ENCODE data around the gene RRAS. TPM values are rescaled to one million over a fixed set of nuclear protein-coding genes. Genes with fewer than 3 reads are reported as not detected.
"Not testable (repeated sequence)": the region's sequence is repeated elsewhere in the genome, so short reads cannot be mapped to it uniquely, and the experiment has no call there.

The RRAS gene
- total RNA-seq, 1 donor from 2014 or later = 67.7 TPM

GRCh38 chr19:49639401-49640112 is 386 bp downstream of the RRAS start:
- H3K36me3 Mint-ChIP-seq (ENCODE audit: unreplicated experiment) = peaks cover 2% of the 10 kb centered on the region
- TF ChIP-seq CTCF (IDR thresholded peaks at IDR 0.05) = no peak
- H3K4me1 Mint-ChIP-seq (ENCODE audit: unreplicated experiment) = peaks cover 72% of the 10 kb centered on the region
- H3K4me3 Mint-ChIP-seq (ENCODE audit: unreplicated experiment) = peak overlapping the region; percentile 95
- peak overlapping the region; percentile 100 for H3K27ac Mint-ChIP-seq (ENCODE audit: unreplicated experiment)
- no peaks in the 10 kb centered on the region for H3K27me3 Mint-ChIP-seq (ENCODE audit: unreplicated experiment)
- no peak for DNase-seq (ENCODE audit: extremely low spot score, unreplicated experiment)
- H3K9me3 Mint-ChIP-seq (ENCODE audit: unreplicated experiment) = no peaks in the 10 kb centered on the region

- H3K36me3 Mint-ChIP-seq (ENCODE audit: unreplicated experiment) = peaks cover 2% of the 10 kb centered on the region
- peak overlapping the region; percentile 96 for H3K27ac Mint-ChIP-seq (ENCODE audit: unreplicated experiment)
- peak overlapping the region; percentile 87 for H3K4me3 Mint-ChIP-seq (ENCODE audit: unreplicated experiment)
- TF ChIP-seq CTCF (IDR thresholded peaks at IDR 0.05) = no peak
- peak; percentile 93 for DNase-seq (ENCODE audit: extremely low spot score, unreplicated experiment)
- no peaks in the 10 kb centered on the region for H3K27me3 Mint-ChIP-seq (ENCODE audit: unreplicated experiment)
- H3K9me3 Mint-ChIP-seq (ENCODE audit: unreplicated experiment) = no peaks in the 10 kb centered on the region
- peaks cover 60% of the 10 kb centered on the region for H3K4me1 Mint-ChIP-seq (ENCODE audit: unreplicated experiment)
Observed at GRCh38 chr19:49637821-49638738, 1.9 kb downstream of the RRAS start.

- peaks cover 2% of the 10 kb centered on the region for H3K36me3 Mint-ChIP-seq (ENCODE audit: unreplicated experiment)
- H3K27ac Mint-ChIP-seq (ENCODE audit: unreplicated experiment) = peak overlapping the region; percentile 83
- H3K9me3 Mint-ChIP-seq (ENCODE audit: unreplicated experiment) = no peaks in the 10 kb centered on the region
- no peak for TF ChIP-seq CTCF (IDR thresholded peaks at IDR 0.05)
- DNase-seq (ENCODE audit: extremely low spot score, unreplicated experiment) = no peak
- H3K4me1 Mint-ChIP-seq (ENCODE audit: unreplicated experiment) = peaks cover 52% of the 10 kb centered on the region
- no peaks in the 10 kb centered on the region for H3K27me3 Mint-ChIP-seq (ENCODE audit: unreplicated experiment)
- H3K4me3 Mint-ChIP-seq (ENCODE audit: unreplicated experiment) = peak overlapping the region; percentile 32
Observed at GRCh38 chr19:49636233-49636932, 3.6 kb downstream of the RRAS start.

- peaks cover 2% of the 10 kb centered on the region for H3K36me3 Mint-ChIP-seq (ENCODE audit: unreplicated experiment)
- H3K27me3 Mint-ChIP-seq (ENCODE audit: unreplicated experiment) = no peaks in the 10 kb centered on the region
- DNase-seq (ENCODE audit: extremely low spot score, unreplicated experiment) = no peak
- H3K9me3 Mint-ChIP-seq (ENCODE audit: unreplicated experiment) = no peaks in the 10 kb centered on the region
- no peak overlapping the region for H3K4me3 Mint-ChIP-seq (ENCODE audit: unreplicated experiment)
- H3K4me1 Mint-ChIP-seq (ENCODE audit: unreplicated experiment) = peaks cover 50% of the 10 kb centered on the region
- TF ChIP-seq CTCF (IDR thresholded peaks at IDR 0.05) = no peak
- H3K27ac Mint-ChIP-seq (ENCODE audit: unreplicated experiment) = peak overlapping the region; percentile 83
Observed at GRCh38 chr19:49635530-49636232, 4.3 kb downstream of the RRAS start.

GRCh38 chr19:49633273-49633672 is 6.7 kb downstream of the RRAS start:
- not testable (repeated sequence) for DNase-seq (ENCODE audit: extremely low spot score, unreplicated experiment); H3K4me3 Mint-ChIP-seq (ENCODE audit: unreplicated experiment); H3K27ac Mint-ChIP-seq (ENCODE audit: unreplicated experiment); H3K9me3 Mint-ChIP-seq (ENCODE audit: unreplicated experiment); H3K36me3 Mint-ChIP-seq (ENCODE audit: unreplicated experiment); H3K27me3 Mint-ChIP-seq (ENCODE audit: unreplicated experiment)
- peaks cover 38% of the 10 kb centered on the region for H3K4me1 Mint-ChIP-seq (ENCODE audit: unreplicated experiment)
